ENCODE results near the gene CLSTN1. TPM values are rescaled to one million over a fixed set of nuclear protein-coding genes. Genes with fewer than 3 reads are reported as not detected.

The CLSTN1 gene
- total and polyA plus RNA-seq, 2 of the 8 experiments (the other 6 are each of a cell fraction or from before 2014, with no cell fraction given) = 34.2 to 97.4 TPM

- TF ChIP-seq CHD7 (IDR thresholded peaks at IDR 0.05; ENCODE audit: insufficient replicate concordance, low read length) (no peak), GTF2F1 (IDR thresholded peaks at IDR 0.05; ENCODE audit: borderline replicate concordance, low read depth, low read length) (no peak), SP4 (IDR thresholded peaks at IDR 0.05; ENCODE audit: low read length) (no peak), TEAD4 (IDR thresholded peaks at IDR 0.05; ENCODE audit: low read depth, low read length) (no peak)
These were observed 77.1 kb downstream of the CLSTN1 start (continued) for GRCh38 chr1:9746651-9747050.

Data from H1 (cell line).